Lung (tissue), 12 donors: ENCODE measurements around the gene DNAJC5G. TPM values are rescaled to one million over a fixed set of nuclear protein-coding genes. Genes with fewer than 3 reads are reported as not detected.

ENCODE experiments used
- ATAC-seq: fragments of 200-7000 bp; cut with Tn5 transposase; one replicate; pipeline ENCODE4 v1.9.1; 2020; ENCODE audit warnings: moderate number of reproducible peaks; ENCODE audit not compliant: insufficient read depth, low FRiP score
- DNase-seq, 3 donors: peaks; one replicate each; pipeline ENCODE4 v3.0.0-alpha.2; 2013 to 2017
- H3K27ac ChIP-seq, 2 donors: one replicate each; pipeline ENCODE4 v1.5.1; 2013; ENCODE audit warnings: mild to moderate bottlenecking in 2 of 2, moderate library complexity in 2 of 2, control low read depth in 1 of 2, inconsistent platforms in 1 of 2, low read depth in 1 of 2, low read length in 1 of 2
- H3K27me3 ChIP-seq, 3 donors: one replicate each; pipeline ENCODE4 v1.5.1; 2013; ENCODE audit warnings: low read length in 2 of 3; ENCODE audit not compliant: control insufficient read depth in 3 of 3, insufficient read depth in 3 of 3
- H3K36me3 ChIP-seq, 4 donors: one replicate each; pipeline ENCODE4 v1.5.1; 2013; ENCODE audit warnings: low read length in 4 of 4, mild to moderate bottlenecking in 1 of 4, moderate library complexity in 1 of 4; ENCODE audit not compliant: control insufficient read depth in 4 of 4, insufficient read depth in 4 of 4
- H3K4me1 ChIP-seq, 5 donors: one replicate each; pipeline ENCODE4 v1.5.1; 2013; ENCODE audit warnings: low read length in 5 of 5, mild to moderate bottlenecking in 2 of 5, moderate library complexity in 1 of 5; ENCODE audit not compliant: control insufficient read depth in 5 of 5, insufficient read depth in 5 of 5
- H3K4me3 ChIP-seq: one replicate; pipeline ENCODE4 v1.5.1; 2013; ENCODE audit warnings: mild to moderate bottlenecking, control low read depth, moderate library complexity
- H3K9ac ChIP-seq, 2 donors: one replicate each; pipeline ENCODE4 v1.5.1; 2013; ENCODE audit warnings: low read length in 2 of 2, control low read depth in 1 of 2; ENCODE audit not compliant: insufficient read depth in 1 of 2
- H3K9me3 ChIP-seq, 4 donors: one replicate each; pipeline ENCODE4 v1.5.1; 2013; ENCODE audit warnings: low read length in 3 of 4, mild to moderate bottlenecking in 1 of 4, moderate library complexity in 1 of 4; ENCODE audit not compliant: control insufficient read depth in 4 of 4, insufficient read depth in 3 of 4
- WGBS, 2 donors: extraction: QIAGEN DNeasy Blood & Tissue Kit; methylation state at CpG; one replicate each; pipeline ENCODE4 v1.1.7; 2013; 5-methylcytosine and 5-hydroxymethylcytosine counted together
- polyA plus RNA-seq, 2 donors: library from polyadenylated mRNA; stranded (reverse); fragments of 200-250 nt; gene quantifications; one replicate each; pipeline ENCODE4 v1.2.1, GENCODE V29; 2013
- total RNA-seq, 2 donors: library from RNA; depleted of rRNA in 1 of 2; stranded (reverse); fragments of >200 nt in 1 of 2; gene quantifications; one replicate each; pipeline ENCODE4 v1.2.1, GENCODE V29; 2014 to 2021
- TF ChIP-seq, protein P1 (sequence below): IDR thresholded peaks from 2 replicates; pipeline ENCODE4 v1.5.1; 2012; ENCODE audit warnings: mild to moderate bottlenecking; ENCODE audit errors: control extremely low read depth, extremely low read depth
- donor health status: control.
- donor health status: control.
- donor health status: Bipolar disorder and iron deficiency.
- donor health status: healthy.
- donor health status: DM: yes; HTN: yes; CAD: no.

The DNAJC5G gene
- total and polyA plus RNA-seq, 4 donors: not detected

GRCh38 chr2:27290549-27290948, 15.3 kb downstream of the DNAJC5G start:
- ATAC-seq (no peak), DNase-seq (no peak)
- no peak overlapping the region for H3K9ac ChIP-seq
- H3K4me1 ChIP-seq: peaks cover 0 to 8% (median 0%) of the 10 kb centered on the region in 5 donors
- peak overlapping the region in 1 of 2 donors; percentile 60 for H3K27ac ChIP-seq
- WGBS, 2 donors: 53 to 76% methylated on average over 5 of the region's 5 CpGs
- H3K9me3 ChIP-seq: peaks cover 0 to 2% (median 0%) of the 10 kb centered on the region in 4 donors
- no peaks in the 10 kb centered on the region for H3K36me3 ChIP-seq
- H3K4me3 ChIP-seq: no peak overlapping the region
- peaks cover 0 to 15% (median 7%) of the 10 kb centered on the region in 3 donors for H3K27me3 ChIP-seq
- TF ChIP-seq, protein P1, sequence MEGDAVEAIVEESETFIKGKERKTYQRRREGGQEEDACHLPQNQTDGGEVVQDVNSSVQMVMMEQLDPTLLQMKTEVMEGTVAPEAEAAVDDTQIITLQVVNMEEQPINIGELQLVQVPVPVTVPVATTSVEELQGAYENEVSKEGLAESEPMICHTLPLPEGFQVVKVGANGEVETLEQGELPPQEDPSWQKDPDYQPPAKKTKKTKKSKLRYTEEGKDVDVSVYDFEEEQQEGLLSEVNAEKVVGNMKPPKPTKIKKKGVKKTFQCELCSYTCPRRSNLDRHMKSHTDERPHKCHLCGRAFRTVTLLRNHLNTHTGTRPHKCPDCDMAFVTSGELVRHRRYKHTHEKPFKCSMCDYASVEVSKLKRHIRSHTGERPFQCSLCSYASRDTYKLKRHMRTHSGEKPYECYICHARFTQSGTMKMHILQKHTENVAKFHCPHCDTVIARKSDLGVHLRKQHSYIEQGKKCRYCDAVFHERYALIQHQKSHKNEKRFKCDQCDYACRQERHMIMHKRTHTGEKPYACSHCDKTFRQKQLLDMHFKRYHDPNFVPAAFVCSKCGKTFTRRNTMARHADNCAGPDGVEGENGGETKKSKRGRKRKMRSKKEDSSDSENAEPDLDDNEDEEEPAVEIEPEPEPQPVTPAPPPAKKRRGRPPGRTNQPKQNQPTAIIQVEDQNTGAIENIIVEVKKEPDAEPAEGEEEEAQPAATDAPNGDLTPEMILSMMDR: no peak

DNA sequence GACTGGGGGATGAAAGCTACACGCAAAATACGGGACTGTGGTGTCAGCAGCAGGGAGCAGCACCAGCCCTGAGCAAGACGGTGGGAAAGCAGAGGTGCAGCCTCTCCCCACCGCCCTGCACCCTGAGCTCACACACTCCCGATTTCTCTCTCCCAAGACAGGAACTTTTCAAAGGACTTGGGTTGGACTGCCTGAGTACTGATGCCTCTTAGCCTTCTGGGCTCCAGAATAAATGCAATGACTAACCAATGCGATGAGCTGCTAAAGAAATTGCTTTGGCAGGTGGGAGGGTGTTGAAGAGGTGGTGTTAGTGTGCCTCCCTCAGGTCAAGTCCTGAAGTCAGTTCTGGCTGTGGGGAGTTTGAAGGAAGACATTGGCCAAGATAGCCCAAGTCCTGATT, 16.6 kb downstream of the DNAJC5G start:
- Histone ChIP-seq H3K36me3 (no peaks in the 10 kb centered on the region), H3K4me1 (peaks cover 0 to 8% (median 0%) of the 10 kb centered on the region in 5 donors), H3K9me3 (peaks cover 0 to 2% (median 0%) of the 10 kb centered on the region in 4 donors), H3K9ac (no peak overlapping the region), H3K4me3 (no peak overlapping the region), H3K27ac (peak overlapping the region in 1 of 2 donors; percentile 49), H3K27me3 (peaks cover 0 to 13% (median 7%) of the 10 kb centered on the region in 3 donors)
- ATAC-seq: no peak
- TF ChIP-seq, protein P1: no peak
- WGBS, 2 donors: 64 to 76% methylated on average over 6 of the region's 6 CpGs
- no peak for DNase-seq

DNA sequence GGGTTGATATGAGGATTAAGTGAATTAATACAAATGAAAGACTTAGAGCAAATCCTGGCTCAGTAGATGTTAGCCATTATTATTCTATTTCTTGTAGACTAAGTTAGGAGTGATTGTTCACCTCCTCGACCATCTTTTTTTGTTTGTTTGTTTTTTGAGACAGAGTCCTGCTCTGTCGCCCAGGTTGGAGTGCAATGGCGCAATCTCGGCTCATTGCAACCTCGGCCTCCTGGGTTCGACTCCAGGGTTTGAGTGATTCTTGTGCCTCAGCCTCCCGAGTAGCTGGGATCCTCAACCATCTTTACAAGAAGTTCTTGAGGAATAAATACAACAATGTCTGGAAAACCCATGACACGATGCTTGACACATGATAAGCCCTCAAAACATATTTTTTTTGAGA, 19.7 kb downstream of the DNAJC5G start:
- ATAC-seq: no peak
- peaks cover 0 to 8% (median 7%) of the 10 kb centered on the region in 3 donors for H3K27me3 ChIP-seq
- WGBS, 2 donors: 81 to 89% methylated on average over 8 of the region's 8 CpGs

More for the DNA sequence above, 19.7 kb downstream of the DNAJC5G start:
- no peak overlapping the region for H3K9ac ChIP-seq
- TF ChIP-seq, protein P1: no peak
- H3K4me3 ChIP-seq: no peak overlapping the region
- no peaks in the 10 kb centered on the region for H3K36me3 ChIP-seq
- H3K9me3 ChIP-seq: no peaks in the 10 kb centered on the region
- H3K4me1 ChIP-seq: peaks cover 0 to 6% (median 0%) of the 10 kb centered on the region in 5 donors
- no peak overlapping the region for H3K27ac ChIP-seq
- DNase-seq: no peak
